ENCODE data around the gene TPRN.

- TF ChIP-seq, protein P1, sequence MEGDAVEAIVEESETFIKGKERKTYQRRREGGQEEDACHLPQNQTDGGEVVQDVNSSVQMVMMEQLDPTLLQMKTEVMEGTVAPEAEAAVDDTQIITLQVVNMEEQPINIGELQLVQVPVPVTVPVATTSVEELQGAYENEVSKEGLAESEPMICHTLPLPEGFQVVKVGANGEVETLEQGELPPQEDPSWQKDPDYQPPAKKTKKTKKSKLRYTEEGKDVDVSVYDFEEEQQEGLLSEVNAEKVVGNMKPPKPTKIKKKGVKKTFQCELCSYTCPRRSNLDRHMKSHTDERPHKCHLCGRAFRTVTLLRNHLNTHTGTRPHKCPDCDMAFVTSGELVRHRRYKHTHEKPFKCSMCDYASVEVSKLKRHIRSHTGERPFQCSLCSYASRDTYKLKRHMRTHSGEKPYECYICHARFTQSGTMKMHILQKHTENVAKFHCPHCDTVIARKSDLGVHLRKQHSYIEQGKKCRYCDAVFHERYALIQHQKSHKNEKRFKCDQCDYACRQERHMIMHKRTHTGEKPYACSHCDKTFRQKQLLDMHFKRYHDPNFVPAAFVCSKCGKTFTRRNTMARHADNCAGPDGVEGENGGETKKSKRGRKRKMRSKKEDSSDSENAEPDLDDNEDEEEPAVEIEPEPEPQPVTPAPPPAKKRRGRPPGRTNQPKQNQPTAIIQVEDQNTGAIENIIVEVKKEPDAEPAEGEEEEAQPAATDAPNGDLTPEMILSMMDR (IDR thresholded peaks at IDR 0.05), result no peak
- no peak for TF ChIP-seq POLR2A (IDR thresholded peaks at IDR 0.05)
Measured at GRCh38 chr9:137234758-137235423, 34.4 kb upstream of the TPRN start.

All from body of pancreas (tissue), 4 donors.